HEK293 (cell line): ENCODE measurements around the gene ASXL2.

ENCODE experiments used
- CTCF ChIA-PET: fragments of 350-600 bp; formaldehyde crosslinking; extraction: SDS; loops from one replicate; lab custom pipeline; 2021; ENCODE audit warnings: antibody characterized with exemption; lab: Yijun Ruan, JAX
- POLR2A ChIA-PET: fragments of 300-600 bp; formaldehyde crosslinking; extraction: SDS; loops from one replicate; lab custom pipeline; 2020; ENCODE audit warnings: antibody characterized with exemption, inconsistent platforms; lab: Yijun Ruan, JAX
- H3K27ac ChIP-seq: fragments of 200-500 bp; sonication (Bioruptor generic); 2 replicates; pipeline ENCODE4 v1.5.1; 2014; ENCODE audit warnings: low read depth, low read length, control low read depth, inconsistent platforms; ENCODE audit errors: extremely low read depth
- H3K36me3 ChIP-seq, 2 experiments: fragments of 200-500 bp in 1 of 2; sonication (Bioruptor generic) in 1 of 2; 1 replicate in 1 of 2; 2 replicates in 1 of 2; pipeline ENCODE4 v1.5.1; 2014 to 2017; ENCODE audit warnings: inconsistent platforms in 2 of 2, low read length in 2 of 2; ENCODE audit not compliant: control insufficient read depth in 2 of 2, insufficient read depth in 1 of 2
- H3K4me1 ChIP-seq: fragments of 200-500 bp; sonication (Bioruptor generic); 2 replicates; pipeline ENCODE4 v1.5.1; 2014; ENCODE audit warnings: mild to moderate bottlenecking, low read length, inconsistent platforms; ENCODE audit not compliant: control insufficient read depth, insufficient read depth
- H3K4me3 ChIP-seq: 2 replicates; pipeline ENCODE4 v1.5.1; 2011; ENCODE audit warnings: low read depth, mild to moderate bottlenecking, control low read depth, low read length, moderate library complexity
- H3K9me3 ChIP-seq: fragments of 200-500 bp; sonication (Bioruptor generic); 2 replicates; pipeline ENCODE4 v1.5.1; 2014; ENCODE audit warnings: low read depth, low read length, inconsistent platforms; ENCODE audit not compliant: control insufficient read depth, insufficient read depth
- AEBP2 ChIP-seq: fragments of 450-650 bp; formaldehyde crosslinking; IDR thresholded peaks from 2 replicates; pipeline ENCODE4 v1.5.1; 2016; ENCODE audit warnings: missing biosample characterization, missing genetic modification characterization, borderline replicate concordance
- GFI1B ChIP-seq: fragments of 450-650 bp; formaldehyde crosslinking; IDR thresholded peaks from 2 replicates; pipeline ENCODE4 v1.5.1; 2016; ENCODE audit warnings: missing biosample characterization, missing genetic modification characterization
- MYNN ChIP-seq: fragments of 450-650 bp; formaldehyde crosslinking; IDR thresholded peaks from 2 replicates; pipeline ENCODE4 v1.5.1; 2016; ENCODE audit warnings: missing biosample characterization, missing genetic modification characterization, borderline replicate concordance
- PBX3 ChIP-seq: sonication (generic); formaldehyde crosslinking; IDR thresholded peaks from 2 replicates; pipeline ENCODE4 v1.8.1; 2022; ENCODE audit warnings: mild to moderate bottlenecking, moderate library complexity, missing genetic modification reagents
- PRDM10 ChIP-seq: fragments of 450-650 bp; formaldehyde crosslinking; IDR thresholded peaks from 2 replicates; pipeline ENCODE4 v1.5.1; 2016; ENCODE audit warnings: missing biosample characterization, missing genetic modification characterization
- SP2 ChIP-seq: fragments of 450-650 bp; formaldehyde crosslinking; IDR thresholded peaks from 2 replicates; pipeline ENCODE4 v1.5.1; 2016; ENCODE audit warnings: missing biosample characterization, missing genetic modification characterization
- TCF7L2 ChIP-seq: IDR thresholded peaks from 2 replicates; pipeline ENCODE4 v1.6.1; 2011; ENCODE audit warnings: low read depth, mild to moderate bottlenecking, inconsistent platforms, low read length, moderate library complexity, borderline replicate concordance
- ZBTB10 ChIP-seq: fragments of 450-650 bp; formaldehyde crosslinking; IDR thresholded peaks from 2 replicates; pipeline ENCODE4 v1.5.1; 2016; ENCODE audit warnings: missing biosample characterization, missing genetic modification characterization
- ZNF140 ChIP-seq: fragments of 450-650 bp; formaldehyde crosslinking; IDR thresholded peaks from 2 replicates; pipeline ENCODE4 v1.5.1; 2016; ENCODE audit warnings: missing biosample characterization, missing genetic modification characterization
- ZNF311 ChIP-seq: fragments of 450-650 bp; formaldehyde crosslinking; IDR thresholded peaks from 2 replicates; pipeline ENCODE4 v1.5.1; 2017; ENCODE audit warnings: missing biosample characterization, missing genetic modification characterization, borderline replicate concordance
- ZNF362 ChIP-seq: fragments of 450-650 bp; formaldehyde crosslinking; IDR thresholded peaks from 2 replicates; pipeline ENCODE4 v1.5.1; 2016; ENCODE audit warnings: missing biosample characterization, missing genetic modification characterization
- ZNF366 ChIP-seq: fragments of 450-650 bp; formaldehyde crosslinking; conservative IDR thresholded peaks from 2 replicates; pipeline ENCODE4 v1.5.1; 2016; ENCODE audit warnings: missing biosample characterization, missing genetic modification characterization
- ZNF518A ChIP-seq: fragments of 450-650 bp; formaldehyde crosslinking; conservative IDR thresholded peaks from 2 replicates; pipeline ENCODE4 v1.5.1; 2016; ENCODE audit warnings: low read depth, missing biosample characterization, missing genetic modification characterization
- ZNF555 ChIP-seq: fragments of 450-650 bp; formaldehyde crosslinking; conservative IDR thresholded peaks from 2 replicates; pipeline ENCODE4 v1.5.1; 2017; ENCODE audit warnings: missing biosample characterization, mild to moderate bottlenecking, missing genetic modification characterization, inconsistent platforms
- ZNF596 ChIP-seq: fragments of 450-650 bp; IDR thresholded peaks from 2 replicates; pipeline ENCODE4 v1.5.0; 2018; ENCODE audit warnings: missing biosample characterization, mild to moderate bottlenecking, missing genetic modification characterization, moderate library complexity
- ZNF610 ChIP-seq: fragments of 450-650 bp; formaldehyde crosslinking; IDR thresholded peaks from 2 replicates; pipeline ENCODE4 v1.5.1; 2016; ENCODE audit warnings: missing biosample characterization, missing genetic modification characterization, borderline replicate concordance
- ZNF677 ChIP-seq: fragments of 450-650 bp; IDR thresholded peaks from 2 replicates; pipeline ENCODE4 v1.5.0; 2018; ENCODE audit warnings: missing biosample characterization, mild to moderate bottlenecking, missing genetic modification characterization, moderate library complexity
- ZNF777 ChIP-seq: fragments of 450-650 bp; formaldehyde crosslinking; IDR thresholded peaks from 2 replicates; pipeline ENCODE4 v1.5.1; 2017; ENCODE audit warnings: missing biosample characterization, missing genetic modification characterization, borderline replicate concordance
- ZSCAN16 ChIP-seq: fragments of 450-650 bp; formaldehyde crosslinking; IDR thresholded peaks from 2 replicates; pipeline ENCODE4 v1.5.1; 2016; ENCODE audit warnings: missing biosample characterization, missing genetic modification characterization

The ASXL2 gene

GRCh38 chr2:25817630-25818029 lies 60.7 kb downstream of the ASXL2 start (continued):
- TF ChIP-seq ZNF596 (tag by site-specific recombination) (no peak), ZNF311 (tag by site-specific recombination) (no peak), TCF7L2 (no peak)

- H3K4me3 ChIP-seq, result no peak overlapping the region
- H3K27ac ChIP-seq, result no peak overlapping the region
- ChIA-PET POLR2A (no interaction called here), CTCF (no interaction called here)
- H3K9me3 ChIP-seq, result no peaks in the 10 kb centered on the region
- H3K4me1 ChIP-seq, result peaks cover 8% of the 10 kb centered on the region; the same call in 1 of the 2 replicates
- H3K36me3 ChIP-seq, result no peaks in the 10 kb centered on the region
- TF ChIP-seq ZNF518A (tag by site-specific recombination) (no peak), GFI1B (tag by site-specific recombination) (no peak), ZSCAN16 (tag by site-specific recombination) (no peak), ZNF366 (tag by site-specific recombination) (no peak), ZBTB10 (tag by site-specific recombination) (no peak), ZNF311 (tag by site-specific recombination) (no peak), SP2 (tag by site-specific recombination) (no peak), ZNF677 (tag by site-specific recombination) (no peak), AEBP2 (tag by site-specific recombination) (no peak), MYNN (tag by site-specific recombination) (no peak), PBX3 (CRISPR knock-in tag) (no peak), ZNF555 (no peak), ZNF362 (no peak), ZNF777 (tag by site-specific recombination) (no peak), ZNF610 (tag by site-specific recombination) (no peak), ZNF140 (no peak), PRDM10 (tag by site-specific recombination) (no peak)
Measured at GRCh38 chr2:25817006-25817405, 61.3 kb downstream of the ASXL2 start.
